ENCODE data around the gene CPVL. TPM values are rescaled to one million over a fixed set of nuclear protein-coding genes. Genes with fewer than 3 reads are reported as not detected.

CPVL gene
- total and polyA plus RNA-seq, 2 of the 4 experiments (the other 2 are of a cell fraction), result not detected

DNA sequence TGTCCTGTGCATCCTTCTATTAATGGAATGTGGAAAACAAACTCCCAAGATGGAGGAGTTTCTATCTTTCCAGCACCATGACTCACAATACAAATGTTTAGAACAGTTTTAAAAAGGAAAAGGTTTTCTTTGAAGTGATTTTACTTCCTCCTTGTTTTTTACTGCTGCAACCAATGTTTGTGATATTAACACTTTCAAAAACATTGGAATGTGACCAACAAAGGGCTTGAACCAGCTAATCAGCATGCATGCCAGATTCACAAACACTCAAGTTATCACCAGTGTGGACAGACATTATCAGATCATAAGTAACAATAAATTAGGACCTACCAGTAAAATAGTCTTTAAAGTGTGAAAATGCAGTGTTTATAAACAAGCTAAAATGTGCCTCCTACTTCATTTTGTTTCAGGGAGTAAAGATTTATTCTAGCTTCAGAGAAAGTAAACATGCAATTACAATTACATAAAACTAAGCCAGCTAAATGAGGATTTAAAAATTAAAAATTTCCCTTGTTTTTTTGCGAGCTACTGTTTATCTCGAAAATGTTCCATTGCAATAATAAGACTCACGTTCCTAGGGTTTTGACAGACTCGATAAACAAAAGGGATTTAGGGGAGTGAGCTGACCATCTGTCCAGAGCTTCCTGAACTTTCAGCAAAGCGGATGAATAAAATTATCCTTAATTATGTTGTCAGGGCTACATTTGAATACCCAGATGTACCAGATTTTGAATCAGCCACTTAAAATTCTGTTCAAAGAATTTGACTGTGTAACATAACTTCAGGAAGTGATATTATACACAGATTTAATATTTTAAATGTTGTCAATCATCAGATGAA lies 29.8 kb downstream of the CPVL start:
- intact Hi-C loops (cut with micrococcal nuclease), result no loop called here

More for the DNA sequence above, 29.8 kb downstream of the CPVL start:
- H2AFZ ChIP-seq (replicated peaks; ENCODE audit: low read length, poor library complexity), result no peak overlapping the region
- no peak overlapping the region for H3K4me2 ChIP-seq (ENCODE audit: low read depth, low read length)
- no peak overlapping the region for H2AK5ac ChIP-seq (ENCODE audit: low read depth, low read length)
- H2AK9ac ChIP-seq (replicated peaks; ENCODE audit: low read depth, low read length, poor library complexity), result no peak overlapping the region
- no peaks in the 10 kb centered on the region for H3K9me1 ChIP-seq (ENCODE audit: insufficient read depth, low read length)
- no peak overlapping the region for H4K91ac ChIP-seq (ENCODE audit: insufficient read depth, low read depth, low read length)
- no peak overlapping the region for H3K14ac ChIP-seq (replicated peaks; ENCODE audit: low read depth, low read length)
- no peak overlapping the region for H3K4me3 ChIP-seq (ENCODE audit: insufficient read depth, low read depth, low read length)
- H3K4me1 ChIP-seq (ENCODE audit: control insufficient read depth, insufficient read depth, low read length), result no peaks in the 10 kb centered on the region
- H3K4ac ChIP-seq (ENCODE audit: low read depth, low read length), result no peak overlapping the region
- WGBS, 2 experiments (ENCODE audit: extremely low coverage in 2 of 2, insufficient read length in 1 of 2), result no CpG with 5 or more reads among the region's 5 CpGs
- no peak overlapping the region for H2BK20ac ChIP-seq (ENCODE audit: low read depth, low read length)
- POLR2A ChIA-PET (ENCODE audit: unreplicated experiment), result no interaction called here
- CTCF ChIA-PET, result interaction anchor here (1.6 to 2.2 kb wide), 3 partner anchors 10 to 195 kb away, joined by 6 to 8 read pairs (median 7); no protein-coding TSS in a partner anchor
- no peak overlapping the region for H4K8ac ChIP-seq (ENCODE audit: low read depth in 2 of 2, low read length in 2 of 2)
- TF ChIP-seq, protein P1, sequence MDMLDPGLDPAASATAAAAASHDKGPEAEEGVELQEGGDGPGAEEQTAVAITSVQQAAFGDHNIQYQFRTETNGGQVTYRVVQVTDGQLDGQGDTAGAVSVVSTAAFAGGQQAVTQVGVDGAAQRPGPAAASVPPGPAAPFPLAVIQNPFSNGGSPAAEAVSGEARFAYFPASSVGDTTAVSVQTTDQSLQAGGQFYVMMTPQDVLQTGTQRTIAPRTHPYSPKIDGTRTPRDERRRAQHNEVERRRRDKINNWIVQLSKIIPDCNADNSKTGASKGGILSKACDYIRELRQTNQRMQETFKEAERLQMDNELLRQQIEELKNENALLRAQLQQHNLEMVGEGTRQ (IDR thresholded peaks at IDR 0.05; ENCODE audit: low read depth, low read length), result no peak
- TF ChIP-seq RFX5 (IDR thresholded peaks at IDR 0.05; ENCODE audit: low read depth, low read length), result no peak
- no peak for TF ChIP-seq RAD21 (IDR thresholded peaks at IDR 0.05; ENCODE audit: low read length)
- no peak for TF ChIP-seq NFE2L2 (IDR thresholded peaks at IDR 0.05; ENCODE audit: low read depth, low read length)
- no peak for TF ChIP-seq BHLHE40 (IDR thresholded peaks at IDR 0.05; ENCODE audit: low read depth, low read length)
- TF ChIP-seq, protein P2, sequence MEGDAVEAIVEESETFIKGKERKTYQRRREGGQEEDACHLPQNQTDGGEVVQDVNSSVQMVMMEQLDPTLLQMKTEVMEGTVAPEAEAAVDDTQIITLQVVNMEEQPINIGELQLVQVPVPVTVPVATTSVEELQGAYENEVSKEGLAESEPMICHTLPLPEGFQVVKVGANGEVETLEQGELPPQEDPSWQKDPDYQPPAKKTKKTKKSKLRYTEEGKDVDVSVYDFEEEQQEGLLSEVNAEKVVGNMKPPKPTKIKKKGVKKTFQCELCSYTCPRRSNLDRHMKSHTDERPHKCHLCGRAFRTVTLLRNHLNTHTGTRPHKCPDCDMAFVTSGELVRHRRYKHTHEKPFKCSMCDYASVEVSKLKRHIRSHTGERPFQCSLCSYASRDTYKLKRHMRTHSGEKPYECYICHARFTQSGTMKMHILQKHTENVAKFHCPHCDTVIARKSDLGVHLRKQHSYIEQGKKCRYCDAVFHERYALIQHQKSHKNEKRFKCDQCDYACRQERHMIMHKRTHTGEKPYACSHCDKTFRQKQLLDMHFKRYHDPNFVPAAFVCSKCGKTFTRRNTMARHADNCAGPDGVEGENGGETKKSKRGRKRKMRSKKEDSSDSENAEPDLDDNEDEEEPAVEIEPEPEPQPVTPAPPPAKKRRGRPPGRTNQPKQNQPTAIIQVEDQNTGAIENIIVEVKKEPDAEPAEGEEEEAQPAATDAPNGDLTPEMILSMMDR (conservative IDR thresholded peaks at IDR 0.05; ENCODE audit: low read depth, low read length), result no peak
- TF ChIP-seq MXI1 (IDR thresholded peaks at IDR 0.05; ENCODE audit: borderline replicate concordance, low read depth, low read length), result no peak
- TF ChIP-seq POLR2A (IDR thresholded peaks at IDR 0.05; ENCODE audit: low read depth, low read length), result no peak
- TF ChIP-seq MAFK (IDR thresholded peaks at IDR 0.05; ENCODE audit: low read depth, low read length), result no peak
- TF ChIP-seq CHD1 (IDR thresholded peaks at IDR 0.05; ENCODE audit: low read depth, low read length), result no peak
- TF ChIP-seq FOS (IDR thresholded peaks at IDR 0.05; ENCODE audit: low read depth, low read length), result no peak
- no peak for TF ChIP-seq SMC3 (IDR thresholded peaks at IDR 0.05; ENCODE audit: low read depth, low read length)
- TF ChIP-seq CEBPB (IDR thresholded peaks at IDR 0.05; ENCODE audit: low read depth, low read length), result no peak
- ATAC-seq (ENCODE audit: low read depth) (no peak), DNase-seq (no peak)
- H3K23ac ChIP-seq (ENCODE audit: low read depth, low read length), result no peak overlapping the region
- H3K27ac ChIP-seq (ENCODE audit: insufficient read depth, low read length), result no peak overlapping the region
- in situ Hi-C loops (cut with MboI; ENCODE audit: low sequenced_read_pairs), result loop anchor here (25.0 kb wide), 2 partner anchors 729 to 829 kb away; no protein-coding TSS in a partner anchor
- peaks cover 2% of the 10 kb centered on the region for H3K27me3 ChIP-seq (ENCODE audit: control insufficient read depth, insufficient read depth, low read length)
- no peaks in the 10 kb centered on the region for H4K20me1 ChIP-seq (ENCODE audit: insufficient read depth, low read length)
- H2BK120ac ChIP-seq (ENCODE audit: low read depth, low read length), result no peak overlapping the region
- H3K18ac ChIP-seq (ENCODE audit: low read depth, low read length), result no peak overlapping the region
- no peak overlapping the region for H3K9ac ChIP-seq (ENCODE audit: low read depth, low read length)
- dilution Hi-C loops (cut with HindIII; ENCODE audit: low sequenced_read_pairs, unreplicated experiment), result no loop called here
- H3K36me3 ChIP-seq (ENCODE audit: control insufficient read depth, insufficient read depth, low read length), result no peaks in the 10 kb centered on the region
- no peaks in the 10 kb centered on the region for H3K9me3 ChIP-seq (ENCODE audit: control insufficient read depth, insufficient read depth, low read length)
- no peaks in the 10 kb centered on the region for H3K79me1 ChIP-seq (ENCODE audit: low read depth in 1 of 2, low read length in 2 of 2)
- BruUV-seq (replicated peaks), result no TSS peak
- no peak overlapping the region for H2BK5ac ChIP-seq (ENCODE audit: low read depth, low read length, poor library complexity, severe bottlenecking)
- H3K56ac ChIP-seq (ENCODE audit: extremely low read depth, insufficient read depth, low read length), result no peak overlapping the region
- H2BK15ac ChIP-seq (ENCODE audit: low read depth, low read length), result no peak overlapping the region
- no peak overlapping the region for H4K5ac ChIP-seq (ENCODE audit: low read depth, low read length)

Measured in IMR-90 (cell line).